AG10803 (cell line): ENCODE results near the gene SUPT20H.

ENCODE experiments used
- DNase-seq: peaks from one replicate; pipeline ENCODE4 v3.0.0; 2010; ENCODE audit warnings: low read depth
- H3K4me3 ChIP-seq: 2 replicates; pipeline ENCODE4 v1.5.1; 2011; ENCODE audit warnings: mild to moderate bottlenecking, low read length, control low read depth
- CTCF ChIP-seq: conservative IDR thresholded peaks from 2 replicates; pipeline ENCODE4 v1.5.1; 2011; ENCODE audit warnings: mild to moderate bottlenecking, low read length, control low read depth, inconsistent platforms

SUPT20H gene

GRCh38 chr13:37090912-37091311 is 31.4 kb upstream of the SUPT20H start:
- TF ChIP-seq CTCF: no peak
- DNase-seq: no peak
- no peak overlapping the region for H3K4me3 ChIP-seq

- TF ChIP-seq CTCF: no peak
- no peak overlapping the region for H3K4me3 ChIP-seq
- no peak for DNase-seq
Measured at GRCh38 chr13:37089495-37089894, 30.0 kb upstream of the SUPT20H start.

- DNase-seq: no peak
- TF ChIP-seq CTCF: no peak
- H3K4me3 ChIP-seq: no peak overlapping the region
Measured at GRCh38 chr13:37087486-37087885, 28.0 kb upstream of the SUPT20H start.

- no peak overlapping the region for H3K4me3 ChIP-seq
- DNase-seq: peak; percentile 24
- TF ChIP-seq CTCF: no peak
Measured at GRCh38 chr13:37085606-37086005, 26.1 kb upstream of the SUPT20H start.

GRCh38 chr13:37076818-37077217 is 17.3 kb upstream of the SUPT20H start:
- H3K4me3 ChIP-seq: no peak overlapping the region
- no peak for DNase-seq
- TF ChIP-seq CTCF: no peak

GRCh38 chr13:37075164-37075563 is 15.7 kb upstream of the SUPT20H start:
- DNase-seq: no peak
- no peak overlapping the region for H3K4me3 ChIP-seq
- TF ChIP-seq CTCF: no peak

GRCh38 chr13:37074703-37075102 is 15.2 kb upstream of the SUPT20H start:
- TF ChIP-seq CTCF: peak; percentile 53
- peak; percentile 59 for DNase-seq
- H3K4me3 ChIP-seq: no peak overlapping the region
